Measurements from ENCODE around the gene ARSG. TPM values are rescaled to one million over a fixed set of nuclear protein-coding genes. Genes with fewer than 3 reads are reported as not detected.
"Not testable (repeated sequence)": the region's sequence is repeated elsewhere in the genome, so short reads cannot be mapped to it uniquely, and the experiment has no call there.

ARSG gene
- total RNA-seq, 4 donors from 2014 or later: 1.4 to 8.2 (median 2.6) TPM

DNA sequence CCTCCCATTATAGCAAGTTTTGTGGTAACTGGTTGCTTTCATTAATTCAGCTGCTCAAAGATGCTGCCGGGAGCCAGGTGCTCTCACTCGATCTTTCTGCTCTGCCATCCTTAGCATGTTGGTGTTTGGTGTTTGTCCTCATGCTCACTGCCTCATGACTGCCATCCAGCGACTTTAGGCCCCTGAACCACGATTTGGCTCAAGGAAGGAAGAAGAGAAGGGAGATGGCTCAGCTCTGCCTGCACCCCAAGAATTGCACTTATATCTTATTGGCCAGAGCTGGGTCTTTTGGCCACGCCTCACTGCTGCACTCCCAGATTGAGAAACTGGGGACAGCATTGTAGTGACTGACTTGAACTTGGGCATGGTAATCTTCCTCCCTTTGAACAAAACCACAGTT lies 52.7 kb downstream of the ARSG start:
- TF ChIP-seq, protein P1, sequence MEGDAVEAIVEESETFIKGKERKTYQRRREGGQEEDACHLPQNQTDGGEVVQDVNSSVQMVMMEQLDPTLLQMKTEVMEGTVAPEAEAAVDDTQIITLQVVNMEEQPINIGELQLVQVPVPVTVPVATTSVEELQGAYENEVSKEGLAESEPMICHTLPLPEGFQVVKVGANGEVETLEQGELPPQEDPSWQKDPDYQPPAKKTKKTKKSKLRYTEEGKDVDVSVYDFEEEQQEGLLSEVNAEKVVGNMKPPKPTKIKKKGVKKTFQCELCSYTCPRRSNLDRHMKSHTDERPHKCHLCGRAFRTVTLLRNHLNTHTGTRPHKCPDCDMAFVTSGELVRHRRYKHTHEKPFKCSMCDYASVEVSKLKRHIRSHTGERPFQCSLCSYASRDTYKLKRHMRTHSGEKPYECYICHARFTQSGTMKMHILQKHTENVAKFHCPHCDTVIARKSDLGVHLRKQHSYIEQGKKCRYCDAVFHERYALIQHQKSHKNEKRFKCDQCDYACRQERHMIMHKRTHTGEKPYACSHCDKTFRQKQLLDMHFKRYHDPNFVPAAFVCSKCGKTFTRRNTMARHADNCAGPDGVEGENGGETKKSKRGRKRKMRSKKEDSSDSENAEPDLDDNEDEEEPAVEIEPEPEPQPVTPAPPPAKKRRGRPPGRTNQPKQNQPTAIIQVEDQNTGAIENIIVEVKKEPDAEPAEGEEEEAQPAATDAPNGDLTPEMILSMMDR (IDR thresholded peaks at IDR 0.05): no peak
- ATAC-seq (ENCODE audit: low FRiP score): no peak
- no peak for DNase-seq (ENCODE audit: low spot score)

DNA sequence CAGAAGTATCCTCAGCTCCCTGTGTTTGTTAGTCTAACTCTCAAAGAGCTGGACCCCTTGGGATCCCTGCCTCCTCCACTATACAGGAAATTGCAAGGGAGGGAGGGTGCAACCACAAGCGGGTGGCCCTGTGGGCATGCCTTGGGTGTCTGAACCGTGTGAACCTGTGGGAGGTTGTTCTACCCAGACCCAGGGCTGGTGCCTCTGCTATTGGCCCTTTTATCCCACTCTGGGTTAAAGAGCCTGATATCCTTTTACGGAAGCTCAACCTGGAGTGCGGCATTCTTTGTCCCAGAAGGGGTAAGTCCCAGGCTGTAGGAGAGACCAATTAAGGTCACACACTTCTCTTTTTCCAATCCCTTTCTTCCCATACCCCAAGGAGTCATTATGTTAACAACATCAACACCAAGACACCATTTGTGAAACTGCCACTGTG lies 53.4 kb downstream of the ARSG start:
- ATAC-seq (ENCODE audit: low FRiP score) (no peak), DNase-seq (ENCODE audit: low spot score) (no peak)
- TF ChIP-seq, protein P1 (IDR thresholded peaks at IDR 0.05): no peak

DNA sequence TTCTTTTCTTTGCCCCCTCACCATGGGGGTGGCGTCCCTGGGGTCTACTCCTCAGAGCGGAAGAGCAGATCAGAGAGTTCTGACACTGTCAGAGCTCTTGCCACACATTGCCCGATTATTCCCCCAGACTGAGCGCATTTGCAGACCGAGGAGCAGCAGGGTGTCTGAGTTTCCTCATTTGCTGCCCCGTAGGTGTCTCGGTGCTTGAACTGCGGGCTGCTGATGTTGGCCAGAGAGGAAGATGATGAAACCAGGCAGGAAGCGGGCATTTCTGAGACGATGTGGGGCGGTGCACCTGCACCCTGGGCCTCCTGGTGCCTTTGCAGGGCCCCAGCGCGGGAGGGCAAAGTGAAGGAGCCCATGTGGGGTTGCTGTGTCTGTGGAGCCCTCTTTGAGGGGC lies 55.2 kb downstream of the ARSG start:
- no peak for ATAC-seq (ENCODE audit: low FRiP score)
- no peak for DNase-seq (ENCODE audit: low spot score)
- TF ChIP-seq, protein P1 (IDR thresholded peaks at IDR 0.05): no peak

DNA sequence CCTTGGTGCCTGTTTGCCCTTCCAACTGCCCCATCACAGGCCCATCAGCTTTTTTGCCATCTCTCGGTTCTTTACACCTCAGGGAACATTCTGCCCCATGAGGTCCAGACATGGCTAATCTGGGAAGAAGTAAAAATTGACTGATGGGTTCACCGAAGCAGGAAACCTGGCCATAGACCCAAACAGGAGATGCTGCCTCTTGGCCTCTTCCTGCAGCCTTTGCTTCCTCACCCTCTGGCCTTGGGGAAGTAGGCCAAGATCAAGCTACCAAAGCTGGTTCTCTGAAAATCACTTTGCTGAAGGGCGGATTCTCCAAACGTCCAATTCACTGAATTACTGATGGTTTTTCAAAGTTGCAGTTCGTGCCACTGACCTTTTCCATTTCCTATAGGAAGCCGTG lies 56.1 kb downstream of the ARSG start:
- no peak for DNase-seq (ENCODE audit: low spot score)
- no peak for ATAC-seq (ENCODE audit: low FRiP score)
- TF ChIP-seq, protein P1 (IDR thresholded peaks at IDR 0.05): no peak

DNA sequence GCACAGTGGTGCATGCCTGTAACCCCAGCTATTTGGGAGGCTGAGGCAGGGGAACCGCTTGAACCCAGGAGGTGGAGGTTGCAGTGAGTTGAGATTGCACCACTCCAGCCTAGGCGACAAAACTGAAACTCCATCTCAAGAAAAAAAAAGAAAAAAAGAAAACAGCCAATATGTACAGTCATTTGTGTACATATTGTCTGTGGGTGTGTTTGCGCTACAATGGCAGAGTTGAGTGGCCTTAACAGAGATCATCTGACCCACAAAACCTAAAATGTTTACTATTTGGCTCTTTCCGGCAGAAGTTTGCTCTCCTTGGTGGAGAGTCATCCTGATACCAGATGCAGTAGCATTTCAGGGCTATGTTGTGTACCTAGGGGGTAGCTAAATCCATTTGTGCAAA lies 57.9 kb downstream of the ARSG start:
- no peak for DNase-seq (ENCODE audit: low spot score)
- TF ChIP-seq, protein P1 (IDR thresholded peaks at IDR 0.05): no peak
- no peak for ATAC-seq (ENCODE audit: low FRiP score)

DNA sequence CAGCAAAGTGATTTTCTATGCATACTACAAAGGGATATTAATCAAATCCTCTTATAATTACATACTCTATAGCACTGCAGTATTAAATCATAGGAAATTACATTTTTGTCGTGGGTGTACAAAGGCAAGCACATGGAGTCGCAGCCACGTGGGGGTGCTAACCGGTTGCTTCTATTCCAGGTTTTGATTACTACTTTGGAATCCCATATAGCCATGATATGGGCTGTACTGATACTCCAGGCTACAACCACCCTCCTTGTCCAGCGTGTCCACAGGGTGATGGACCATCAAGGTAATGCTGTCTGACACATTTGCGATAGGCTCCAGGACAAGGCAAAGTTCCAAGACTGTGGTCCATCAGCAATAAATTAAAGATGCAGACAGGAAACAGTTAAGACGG lies 60.1 kb downstream of the ARSG start:
- TF ChIP-seq, protein P1 (IDR thresholded peaks at IDR 0.05): no peak
- DNase-seq (ENCODE audit: low spot score) (no peak), ATAC-seq (ENCODE audit: low FRiP score) (no peak)

DNA sequence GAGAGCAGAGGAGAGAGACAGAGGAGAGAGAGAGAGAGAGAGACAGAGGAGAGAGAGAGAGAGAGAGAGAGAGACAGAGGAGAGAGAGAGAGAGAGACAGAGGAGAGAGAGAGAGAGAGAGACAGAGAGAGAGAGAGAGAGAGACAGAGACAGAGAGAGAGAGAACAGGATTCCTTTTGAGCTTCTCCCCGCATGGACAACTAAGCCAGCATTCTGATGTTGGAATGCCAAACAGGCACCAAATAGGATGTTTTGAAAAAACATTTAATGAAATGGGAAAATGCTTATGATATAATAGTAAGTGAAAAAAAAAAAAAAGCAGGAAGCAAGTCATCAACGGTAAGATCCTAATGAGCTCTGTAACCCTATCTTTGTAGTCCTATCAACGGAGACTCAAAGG lies 60.7 kb downstream of the ARSG start:
- TF ChIP-seq, protein P1 (IDR thresholded peaks at IDR 0.05): no peak
- ATAC-seq (ENCODE audit: low FRiP score): no peak

DNA sequence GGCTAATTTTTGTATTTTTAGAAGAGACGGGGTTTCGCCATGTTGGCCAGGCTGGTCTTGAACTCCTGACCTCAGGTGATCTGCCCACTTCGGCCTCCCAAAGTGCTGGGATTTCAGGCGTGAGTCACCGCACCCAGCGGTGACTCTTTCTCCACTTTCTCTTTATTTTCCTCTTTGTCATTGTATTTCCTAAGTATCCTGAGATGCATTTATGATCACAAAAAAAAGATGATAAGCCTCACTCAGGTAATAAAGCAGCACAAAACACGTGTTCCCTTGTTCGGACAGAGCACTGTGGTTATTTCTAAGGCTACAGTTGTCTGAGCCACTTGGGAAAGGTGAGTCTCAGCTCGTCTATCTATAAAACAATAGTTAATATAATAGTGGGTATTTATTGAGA lies 61.4 kb downstream of the ARSG start:
- not testable (repeated sequence) for DNase-seq (ENCODE audit: low spot score); ATAC-seq (ENCODE audit: low FRiP score)

More for the DNA sequence above, 60.7 kb downstream of the ARSG start:
- DNase-seq (ENCODE audit: low spot score): no peak

All from omental fat pad (tissue), 4 donors.